ENCODE measurements around the gene SLC32A1. TPM values are rescaled to one million over a fixed set of nuclear protein-coding genes. Genes with fewer than 3 reads are reported as not detected.

The SLC32A1 gene
- total RNA-seq, 4 donors from 2014 or later: not detected

DNA sequence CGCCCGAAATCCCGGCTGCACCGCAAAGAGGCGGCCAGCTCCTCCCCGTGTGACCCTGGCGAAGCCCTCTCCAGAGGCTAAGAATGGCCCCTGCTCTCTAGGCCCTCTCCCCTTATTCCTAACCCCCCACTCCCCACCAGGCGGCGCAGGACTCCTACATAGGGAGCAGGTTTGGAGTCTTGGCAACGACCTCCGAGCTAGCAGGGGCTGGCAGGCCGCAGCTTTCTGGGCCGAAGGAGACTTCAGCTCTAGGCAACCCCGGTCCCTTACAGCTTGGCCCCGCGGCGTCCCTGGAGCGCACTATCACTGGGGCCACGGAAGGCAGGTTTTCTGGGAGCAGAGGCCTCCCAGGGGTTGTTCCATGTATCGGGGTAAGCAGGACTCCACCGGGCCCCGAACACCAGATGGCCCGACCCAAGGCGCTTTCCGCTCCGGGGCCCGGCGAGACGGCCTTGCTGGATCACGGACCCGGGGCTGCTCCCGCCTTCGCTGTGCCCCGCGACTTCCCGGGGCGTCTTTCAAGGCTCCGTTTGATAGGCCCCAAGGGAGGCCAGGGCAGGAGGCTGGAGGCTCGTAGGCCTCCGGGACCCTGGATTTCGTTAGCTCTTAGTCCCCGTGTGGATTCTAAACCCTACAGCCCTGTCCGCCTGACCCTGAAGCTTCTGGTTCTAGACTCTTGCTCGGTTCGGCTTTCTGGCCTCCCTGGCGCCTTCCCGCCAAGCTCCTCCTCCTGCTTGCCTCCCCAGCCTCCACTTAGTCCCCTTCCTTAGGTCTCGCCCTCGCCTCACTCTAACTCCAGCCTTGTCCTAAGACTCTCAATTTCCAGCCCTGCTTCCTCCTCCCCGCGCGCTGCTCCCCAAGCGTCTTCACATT, 1.9 kb downstream of the SLC32A1 start:
- H3K27me3 ChIP-seq: peaks cover 0 to 98% of the 10 kb centered on the region in 2 donors
- WGBS, 2 donors: 5 to 8% methylated on average over 27 to 52 of the region's 53 CpGs
- DNase-seq (ENCODE audit: low spot score in 2 of 2): no peak
- H3K36me3 ChIP-seq: no peaks in the 10 kb centered on the region
- H3K4me1 ChIP-seq: peaks cover 0 to 79% (median 6%) of the 10 kb centered on the region in 4 donors
- H3K27ac ChIP-seq: no peak overlapping the region
- H3K9me3 ChIP-seq: no peaks in the 10 kb centered on the region
- no peak overlapping the region for H3K4me3 ChIP-seq
- TF ChIP-seq EP300 (IDR thresholded peaks at IDR 0.05) (no peak), POLR2A (IDR thresholded peaks at IDR 0.05) (no peak), CTCF (IDR thresholded peaks at IDR 0.05) (peak in 1 of 5 experiments; percentile 15)

- Histone ChIP-seq H3K27ac (no peak overlapping the region), H3K27me3 (peaks cover 0 to 99% of the 10 kb centered on the region in 2 donors), H3K4me1 (peaks cover 0 to 86% (median 10%) of the 10 kb centered on the region in 4 donors), H3K4me3 (no peak overlapping the region), H3K9me3 (no peaks in the 10 kb centered on the region), H3K36me3 (no peaks in the 10 kb centered on the region)
- no peak for DNase-seq (ENCODE audit: low spot score in 2 of 2)
- WGBS, 2 donors: 2 to 5% methylated on average over 43 of the region's 43 CpGs
- TF ChIP-seq POLR2A (IDR thresholded peaks at IDR 0.05): no peak
- no peak for TF ChIP-seq EP300 (IDR thresholded peaks at IDR 0.05)
- TF ChIP-seq CTCF (IDR thresholded peaks at IDR 0.05): no peak
Observed at GRCh38 chr20:38726804-38727606, 2.7 kb downstream of the SLC32A1 start.

DNA sequence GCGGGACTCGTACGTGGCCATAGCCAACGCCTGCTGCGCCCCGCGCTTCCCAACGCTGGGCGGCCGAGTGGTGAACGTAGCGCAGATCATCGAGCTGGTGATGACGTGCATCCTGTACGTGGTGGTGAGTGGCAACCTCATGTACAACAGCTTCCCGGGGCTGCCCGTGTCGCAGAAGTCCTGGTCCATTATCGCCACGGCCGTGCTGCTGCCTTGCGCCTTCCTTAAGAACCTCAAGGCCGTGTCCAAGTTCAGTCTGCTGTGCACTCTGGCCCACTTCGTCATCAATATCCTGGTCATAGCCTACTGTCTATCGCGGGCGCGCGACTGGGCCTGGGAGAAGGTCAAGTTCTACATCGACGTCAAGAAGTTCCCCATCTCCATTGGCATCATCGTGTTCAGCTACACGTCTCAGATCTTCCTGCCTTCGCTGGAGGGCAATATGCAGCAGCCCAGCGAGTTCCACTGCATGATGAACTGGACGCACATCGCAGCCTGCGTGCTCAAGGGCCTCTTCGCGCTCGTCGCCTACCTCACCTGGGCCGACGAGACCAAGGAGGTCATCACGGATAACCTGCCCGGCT, 3.4 kb downstream of the SLC32A1 start:
- TF ChIP-seq EP300 (IDR thresholded peaks at IDR 0.05): no peak
- no peak for TF ChIP-seq CTCF (IDR thresholded peaks at IDR 0.05)
- TF ChIP-seq POLR2A (IDR thresholded peaks at IDR 0.05): no peak
- no peaks in the 10 kb centered on the region for H3K36me3 ChIP-seq
- H3K4me1 ChIP-seq: peaks cover 0 to 86% (median 10%) of the 10 kb centered on the region in 4 donors
- no peak overlapping the region for H3K27ac ChIP-seq
- no peaks in the 10 kb centered on the region for H3K9me3 ChIP-seq
- no peak for DNase-seq (ENCODE audit: low spot score in 2 of 2)
- no peak overlapping the region for H3K4me3 ChIP-seq
- 5% methylated on average over 20 to 44 of the region's 46 CpGs for WGBS, 2 donors
- peaks cover 0 to 99% of the 10 kb centered on the region in 2 donors for H3K27me3 ChIP-seq

DNA sequence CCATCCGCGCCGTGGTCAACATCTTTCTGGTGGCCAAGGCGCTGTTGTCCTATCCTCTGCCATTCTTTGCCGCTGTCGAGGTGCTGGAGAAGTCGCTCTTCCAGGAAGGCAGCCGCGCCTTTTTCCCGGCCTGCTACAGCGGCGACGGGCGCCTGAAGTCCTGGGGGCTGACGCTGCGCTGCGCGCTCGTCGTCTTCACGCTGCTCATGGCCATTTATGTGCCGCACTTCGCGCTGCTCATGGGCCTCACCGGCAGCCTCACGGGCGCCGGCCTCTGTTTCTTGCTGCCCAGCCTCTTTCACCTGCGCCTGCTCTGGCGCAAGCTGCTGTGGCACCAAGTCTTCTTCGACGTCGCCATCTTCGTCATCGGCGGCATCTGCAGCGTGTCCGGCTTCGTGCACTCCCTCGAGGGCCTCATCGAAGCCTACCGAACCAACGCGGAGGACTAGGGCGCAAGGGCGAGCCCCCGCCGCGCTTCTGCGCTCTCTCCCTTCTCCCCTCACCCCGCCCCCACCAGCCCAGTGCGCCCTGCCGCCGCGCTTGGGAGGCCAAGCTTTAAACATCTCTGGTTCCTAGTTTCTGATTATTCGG, 4.0 kb downstream of the SLC32A1 start:
- peaks cover 0 to 99% of the 10 kb centered on the region in 2 donors for H3K27me3 ChIP-seq
- 2 to 5% methylated on average over 53 to 54 of the region's 56 CpGs for WGBS, 2 donors
- no peaks in the 10 kb centered on the region for H3K36me3 ChIP-seq
- H3K4me1 ChIP-seq: peaks cover 0 to 80% (median 10%) of the 10 kb centered on the region in 4 donors
- H3K27ac ChIP-seq: no peak overlapping the region
- H3K4me3 ChIP-seq: no peak overlapping the region
- TF ChIP-seq EP300 (IDR thresholded peaks at IDR 0.05): no peak
- no peak for DNase-seq (ENCODE audit: low spot score in 2 of 2)
- H3K9me3 ChIP-seq: no peaks in the 10 kb centered on the region

DNA sequence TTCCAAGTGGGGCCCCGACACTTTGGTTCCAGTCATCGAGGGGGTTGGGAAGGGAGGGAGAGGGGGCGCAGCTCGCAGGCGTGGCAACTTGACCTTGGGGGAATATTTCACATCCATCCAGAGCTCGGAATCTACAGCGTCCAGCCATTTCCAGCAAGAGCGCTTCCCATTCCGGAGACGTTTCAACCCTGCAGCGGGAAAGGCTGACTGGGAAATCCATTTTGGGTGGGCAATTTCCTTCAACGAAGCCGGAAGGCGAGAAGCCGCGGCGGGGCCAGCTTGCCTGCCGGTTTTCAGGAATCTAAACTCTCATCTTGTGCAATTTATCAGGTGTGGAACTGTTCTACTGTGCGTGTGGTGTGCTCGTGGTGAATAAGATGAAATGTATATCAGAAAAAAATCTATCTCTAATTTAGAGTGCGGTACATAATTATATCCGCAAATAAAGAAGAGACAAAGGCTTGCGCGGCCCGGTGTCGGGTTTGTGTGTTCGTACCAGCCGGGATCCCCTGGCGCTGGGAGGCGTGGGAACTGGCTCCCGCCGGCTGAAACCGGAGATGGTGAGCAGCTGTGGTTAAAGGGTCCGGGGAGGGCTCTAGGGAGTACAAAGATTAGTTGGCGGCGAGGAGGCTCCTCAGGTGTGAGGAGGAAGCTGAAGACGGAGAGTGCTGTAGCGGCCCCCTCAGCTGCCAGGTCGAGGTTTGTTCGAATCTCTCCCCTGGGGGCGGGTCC, 4.8 kb downstream of the SLC32A1 start:
- H3K4me3 ChIP-seq: no peak overlapping the region
- 3% methylated on average over 41 of the region's 41 CpGs for WGBS, 2 donors
- H3K27me3 ChIP-seq: peaks cover 0 to 99% of the 10 kb centered on the region in 2 donors

More for the DNA sequence above, 4.8 kb downstream of the SLC32A1 start:
- no peak overlapping the region for H3K27ac ChIP-seq
- no peaks in the 10 kb centered on the region for H3K9me3 ChIP-seq
- H3K4me1 ChIP-seq: peaks cover 0 to 72% (median 10%) of the 10 kb centered on the region in 4 donors
- no peak for TF ChIP-seq EP300 (IDR thresholded peaks at IDR 0.05)
- no peak for TF ChIP-seq POLR2A (IDR thresholded peaks at IDR 0.05)
- TF ChIP-seq CTCF (IDR thresholded peaks at IDR 0.05): no peak
- DNase-seq (ENCODE audit: low spot score in 2 of 2): no peak
- no peaks in the 10 kb centered on the region for H3K36me3 ChIP-seq

Data from tibial nerve (tissue), 4 donors.